Muscle of back (tissue), 11 donors: Measurements from ENCODE around the gene TSPEAR. TPM values are rescaled to one million over a fixed set of nuclear protein-coding genes. Genes with fewer than 3 reads are reported as not detected.

Experiments
- DNase-seq, 3 donors: peaks; one replicate each; pipeline versions ENCODE4 v3.0.0 to v3.0.0-alpha.2; 2013
- polyA plus RNA-seq, 10 donors: library from polyadenylated mRNA; unstranded; fragments of 120-200 nt; gene quantifications; one replicate each; pipeline ENCODE4 v1.2.1, GENCODE V29; 2013; ENCODE audit not compliant: insufficient read length in 10 of 10

TSPEAR gene
- polyA plus RNA-seq, 10 donors: 0.10 to 3.2 (median 0.22) TPM; not detected in 1

- DNase-seq: no peak
Measured at GRCh38 chr21:44722731-44723130, 11.4 kb upstream of the TSPEAR start.

DNA sequence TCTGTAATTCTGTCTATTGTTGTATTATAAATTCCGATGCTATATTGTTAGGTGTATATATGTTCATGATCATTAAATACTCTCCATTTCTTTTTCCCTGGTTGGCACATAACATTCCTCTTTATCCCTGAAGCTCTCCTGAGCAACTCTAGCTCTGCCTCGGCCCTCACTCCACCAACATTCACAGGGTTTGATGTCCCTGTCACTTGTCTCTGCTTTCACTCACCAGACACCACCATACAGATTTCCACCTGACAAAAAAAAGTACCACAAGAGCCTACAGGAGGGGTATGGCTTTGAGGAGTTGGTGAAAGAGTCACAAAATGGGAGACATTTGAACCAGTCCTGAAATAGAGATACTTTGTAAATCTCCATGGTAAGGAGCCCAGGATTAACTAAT, 8.8 kb upstream of the TSPEAR start:
- no peak for DNase-seq

DNA sequence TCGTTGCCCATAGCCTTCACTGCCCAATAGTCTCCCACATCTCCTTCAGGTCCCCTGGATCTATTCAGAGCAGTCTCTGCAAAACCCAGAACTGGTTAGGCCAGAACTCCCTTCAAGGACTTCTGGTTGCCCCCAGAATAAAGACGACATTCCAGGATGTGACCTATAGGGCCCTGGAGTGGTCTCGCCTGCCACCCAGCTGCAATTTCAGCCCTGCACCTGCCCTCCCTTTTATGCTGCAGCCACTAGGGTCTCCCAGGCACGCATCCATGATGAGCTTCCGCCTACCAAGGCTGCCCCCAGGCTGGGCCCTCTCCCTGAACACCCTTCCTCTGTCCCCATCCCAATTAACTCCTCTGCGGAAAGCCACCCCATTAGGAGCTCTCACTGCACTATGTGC, 7.2 kb upstream of the TSPEAR start:
- no peak for DNase-seq

DNA sequence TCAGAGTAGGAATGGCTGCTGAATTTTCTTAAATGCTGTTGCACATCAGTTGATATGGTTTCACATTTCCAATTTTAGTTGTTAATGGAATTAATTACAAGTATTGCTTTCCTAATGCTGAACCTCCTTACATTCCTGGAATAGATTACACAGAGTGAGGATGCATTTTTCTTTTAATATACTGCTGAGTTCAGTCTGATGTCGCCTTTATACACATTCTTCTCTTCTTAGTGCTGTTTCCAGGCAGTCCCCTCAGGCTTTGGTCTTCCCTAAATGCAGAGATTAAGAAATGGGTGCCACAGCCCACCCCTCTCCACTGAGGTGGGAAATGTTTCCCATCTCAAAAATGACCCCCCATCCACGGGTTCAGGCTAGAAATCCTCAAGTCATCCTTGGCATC, 6.7 kb upstream of the TSPEAR start:
- no peak for DNase-seq

GRCh38 chr21:44716984-44717383, 5.6 kb upstream of the TSPEAR start:
- DNase-seq: peak in 2 of 3 donors; percentile 6 to 26

DNA sequence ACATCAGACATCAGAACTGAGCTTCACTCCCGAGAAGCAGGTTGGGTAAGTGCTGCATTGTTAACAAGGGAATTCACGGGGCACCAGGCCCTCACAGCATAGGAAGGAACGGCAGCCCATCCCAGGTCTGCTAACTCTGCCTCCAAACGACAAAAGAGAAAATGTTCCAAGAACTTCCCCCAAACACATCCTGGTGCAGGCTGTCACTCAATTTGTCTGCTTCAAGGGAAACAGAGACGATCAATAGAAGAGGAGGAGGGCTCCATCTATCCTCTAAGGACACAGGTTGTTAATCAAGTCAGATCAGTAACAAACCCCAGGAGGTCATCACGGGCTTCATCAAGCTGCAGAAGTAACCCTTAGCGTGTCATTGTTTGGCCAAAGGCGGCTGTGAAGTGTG, 3.5 kb upstream of the TSPEAR start:
- no peak for DNase-seq

GRCh38 chr21:44713846-44714245, 2.5 kb upstream of the TSPEAR start:
- DNase-seq: no peak

- DNase-seq: no peak
Measured at GRCh38 chr21:44713130-44713529, 1.8 kb upstream of the TSPEAR start.

DNA sequence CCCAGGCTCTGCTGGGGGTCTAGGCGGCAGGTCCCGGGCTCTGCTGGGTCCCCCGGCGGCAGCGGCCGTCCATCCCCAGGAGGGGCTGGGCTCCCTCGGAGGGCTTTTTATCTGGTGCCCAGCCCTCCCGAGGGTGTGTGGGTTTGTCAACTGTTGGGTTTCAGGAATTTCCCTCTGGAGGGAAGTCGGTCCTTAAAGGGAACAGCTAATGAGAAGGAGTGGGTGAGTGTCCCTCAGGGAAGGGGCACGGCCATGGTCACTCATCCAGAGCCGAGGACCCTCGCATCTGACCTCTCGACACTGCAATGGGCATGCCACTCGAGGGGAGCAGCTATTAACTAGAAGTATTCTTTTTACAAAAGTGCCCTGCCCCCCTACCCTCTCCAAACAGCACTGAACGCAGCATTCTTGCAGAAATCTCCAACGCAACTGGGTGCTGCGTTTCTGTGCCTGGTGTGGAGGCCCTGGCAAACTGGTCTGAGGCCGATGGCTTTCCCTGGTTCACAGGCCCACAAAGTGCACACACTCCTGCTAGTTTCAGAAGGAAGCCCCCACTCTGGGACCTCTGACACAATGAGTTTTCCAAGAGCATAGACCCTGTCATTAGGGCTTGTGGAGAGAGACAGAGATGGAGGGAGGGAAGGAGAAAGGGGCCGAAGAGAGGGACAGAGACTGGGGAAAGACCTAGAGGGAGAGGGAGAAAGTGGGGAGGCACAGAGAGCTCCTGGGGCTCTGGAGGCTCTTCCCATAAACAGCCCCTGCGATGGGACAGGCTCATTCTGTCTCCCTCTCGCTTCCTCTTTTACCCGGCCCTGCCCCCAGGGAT, 1.0 kb upstream of the TSPEAR start:
- DNase-seq: no peak

DNA sequence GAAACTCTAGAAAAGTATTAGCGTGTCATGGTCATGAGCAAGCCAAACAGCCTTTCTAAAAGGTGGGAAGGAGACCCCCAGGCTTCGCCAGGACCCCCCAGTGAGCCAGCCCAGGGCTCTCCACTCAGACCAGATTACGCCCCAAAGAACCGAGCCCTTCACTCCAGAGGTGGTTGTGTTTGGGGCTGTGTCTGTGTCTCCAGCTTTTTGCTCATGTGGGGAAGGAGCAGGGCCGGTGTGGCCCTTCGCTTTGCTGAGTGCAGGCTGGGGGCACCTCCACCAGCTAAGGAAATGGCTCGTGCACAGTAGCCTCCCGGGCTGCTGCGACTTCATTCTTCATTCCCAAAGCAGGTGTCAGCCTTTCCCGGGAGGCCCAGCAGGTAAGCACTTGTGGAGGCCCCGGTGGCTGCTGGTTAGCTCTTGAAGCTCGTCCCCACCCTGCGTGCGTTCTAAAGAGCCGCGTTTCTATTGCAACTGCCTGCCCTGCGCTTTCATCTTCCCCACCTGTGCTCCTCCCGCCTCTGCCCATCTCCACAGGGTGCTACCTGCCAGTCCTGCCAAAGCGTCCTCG, 531 bp downstream of the TSPEAR start:
- DNase-seq: no peak

GRCh38 chr21:44710294-44710665, 1.1 kb downstream of the TSPEAR start:
- DNase-seq: no peak

GRCh38 chr21:44709426-44710293, 1.7 kb downstream of the TSPEAR start:
- peak in 1 of 3 donors; percentile 34 for DNase-seq

DNA sequence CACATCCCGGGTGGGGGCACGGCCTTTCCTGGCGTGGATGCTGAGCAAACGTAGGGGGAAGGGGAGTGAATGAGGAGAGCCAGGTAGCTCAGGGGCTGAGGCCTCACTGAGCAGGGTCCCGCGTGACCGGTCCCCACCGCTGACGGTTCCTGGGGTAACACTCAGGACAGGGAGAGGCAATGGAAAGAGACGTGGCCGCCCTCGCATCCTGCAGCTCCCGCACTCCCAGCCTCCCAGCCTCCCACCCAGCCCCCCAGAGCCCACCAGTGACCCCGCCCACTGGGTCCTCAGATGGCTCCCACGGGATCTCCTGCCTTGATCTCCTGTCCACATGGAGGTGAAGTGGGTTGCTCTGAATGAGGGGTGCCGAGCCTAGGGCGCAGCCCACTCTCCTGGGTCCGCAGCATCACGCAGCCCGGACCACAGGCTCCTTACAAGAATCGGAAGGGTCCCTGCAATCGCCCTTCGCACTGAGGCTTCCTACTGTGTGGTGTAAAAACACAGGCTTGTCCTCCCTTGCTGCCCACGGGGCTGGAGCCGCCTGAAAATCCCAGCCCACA, 2.4 kb downstream of the TSPEAR start:
- no peak for DNase-seq

- no peak for DNase-seq
Measured at GRCh38 chr21:44708213-44708865, 3.0 kb downstream of the TSPEAR start.

- no peak for DNase-seq
Measured at GRCh38 chr21:44706706-44707581, 4.4 kb downstream of the TSPEAR start.

DNA sequence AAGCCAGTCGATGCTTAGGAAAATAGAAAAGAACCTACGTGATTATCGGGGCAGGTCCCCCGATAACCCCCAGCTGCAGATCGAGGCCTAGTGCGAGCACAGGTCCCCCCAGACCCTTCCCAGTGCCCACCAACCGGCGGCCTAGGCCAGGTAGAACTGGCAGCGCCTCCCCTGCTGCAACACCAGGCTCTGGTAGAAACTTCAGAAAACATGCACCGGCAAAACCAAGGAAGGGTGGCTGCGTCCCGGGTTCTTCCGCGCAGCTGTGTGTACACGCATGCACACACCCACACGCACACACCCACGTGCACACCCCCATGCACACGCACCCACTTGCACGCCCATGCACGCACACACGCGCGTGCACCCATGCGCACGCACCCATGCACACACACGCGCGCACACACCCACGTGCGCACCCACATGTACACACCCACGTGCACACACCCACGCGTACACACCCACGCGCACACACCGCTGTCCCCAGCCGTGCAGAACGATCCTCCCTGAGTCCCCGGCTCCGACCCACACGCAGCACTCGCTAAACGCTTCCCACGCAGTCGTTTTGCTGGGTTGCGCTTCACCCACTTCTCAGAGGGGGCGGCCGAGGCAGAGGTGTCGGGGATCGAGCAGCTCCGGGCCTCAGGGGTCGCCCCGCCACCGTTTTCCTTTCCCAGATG, 5.2 kb downstream of the TSPEAR start:
- no peak for DNase-seq

DNA sequence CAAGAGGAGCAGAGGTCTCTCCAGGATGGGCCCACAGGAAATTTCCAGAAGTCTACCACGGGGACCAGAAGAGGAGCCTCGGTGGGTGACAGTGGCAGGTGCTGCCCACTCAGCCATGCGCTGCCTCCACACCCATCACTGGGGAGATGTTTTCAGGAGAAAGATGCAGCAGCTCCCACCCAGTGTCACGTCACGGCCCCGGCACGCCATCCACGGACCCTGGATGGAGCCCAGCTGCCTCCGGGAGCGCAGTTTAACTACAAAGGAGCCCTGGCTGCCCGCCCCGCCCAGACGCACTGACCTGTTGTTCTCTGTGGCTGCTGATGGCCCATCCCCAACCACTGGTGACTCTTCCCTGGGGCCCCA, 6.8 kb downstream of the TSPEAR start:
- no peak for DNase-seq

DNA sequence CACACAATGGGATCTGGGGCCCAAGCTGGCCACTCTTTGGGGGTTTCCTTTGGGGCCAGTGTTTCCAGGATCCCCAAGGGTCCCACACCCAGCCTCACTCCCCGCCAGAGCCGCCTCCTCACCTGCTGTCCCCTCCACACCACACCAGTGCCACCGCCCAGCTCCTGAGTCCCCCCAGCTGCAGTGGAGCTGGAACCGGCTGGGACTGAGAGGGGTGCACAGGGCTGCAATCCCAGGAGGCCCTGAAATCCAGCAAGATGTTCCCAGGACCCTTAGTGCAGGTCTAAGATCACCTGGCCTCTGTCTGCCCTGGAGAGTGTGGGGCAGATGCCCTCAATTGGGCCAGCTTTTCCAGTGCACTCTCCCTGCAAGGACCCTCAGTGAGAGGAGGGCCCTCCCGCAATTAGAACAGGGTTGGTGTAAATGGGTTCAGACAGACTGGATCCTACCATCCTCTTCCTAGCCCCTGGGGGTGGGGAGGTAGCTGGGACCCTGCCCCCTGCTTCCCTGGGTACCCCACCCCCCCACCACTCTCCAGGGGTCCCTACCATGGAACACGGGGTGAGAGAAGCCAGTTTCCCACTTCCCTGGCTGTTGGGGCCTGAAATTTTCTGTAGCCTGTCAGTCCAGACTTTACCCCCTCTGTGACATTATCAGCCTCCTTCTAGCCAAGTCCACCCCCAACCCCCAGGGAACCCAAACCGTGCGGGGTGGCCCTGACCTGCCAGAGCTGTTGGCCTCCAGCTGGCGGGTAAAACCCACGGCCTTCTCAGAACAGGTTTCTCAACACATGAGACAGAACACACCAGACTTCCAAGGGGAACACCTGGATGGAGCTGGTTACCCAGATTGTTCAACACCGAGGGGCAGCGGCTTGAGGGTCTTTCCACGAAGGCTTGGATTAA, 7.4 kb downstream of the TSPEAR start:
- DNase-seq: no peak
